ENCODE measurements around the gene TERT.
A peak's percentile ranks its signal among the peaks of the same experiment; 100 is the strongest.

Gene TERT

GRCh38 chr5:1320436-1321344 is 25.8 kb upstream of the TERT start:
- H3K27ac ChIP-seq, result no peak overlapping the region
- DNase-seq (ENCODE audit: low read depth, low spot score), result no peak

- DNase-seq (ENCODE audit: low read depth, low spot score), result no peak
- H3K27ac ChIP-seq, result no peak overlapping the region
Observed at GRCh38 chr5:1319436-1320256, 24.8 kb upstream of the TERT start.

GRCh38 chr5:1318659-1319251 is 23.9 kb upstream of the TERT start:
- no peak overlapping the region for H3K27ac ChIP-seq

GRCh38 chr5:1317921-1318565 is 23.2 kb upstream of the TERT start:
- no peak for DNase-seq (ENCODE audit: low read depth, low spot score)
- no peak overlapping the region for H3K27ac ChIP-seq

More at GRCh38 chr5:1318659-1319251, 23.9 kb upstream of the TERT start:
- DNase-seq (ENCODE audit: low read depth, low spot score), result no peak

- no peak for DNase-seq (ENCODE audit: low read depth, low spot score)
- H3K27ac ChIP-seq, result peak overlapping the region; percentile 54
Observed at GRCh38 chr5:1316588-1317340, 21.9 kb upstream of the TERT start.

- H3K27ac ChIP-seq, result peak overlapping the region; percentile 54
- DNase-seq (ENCODE audit: low read depth, low spot score), result peak; percentile 66
Observed at GRCh38 chr5:1315709-1316587, 21.1 kb upstream of the TERT start.

GRCh38 chr5:1315018-1315708 is 20.3 kb upstream of the TERT start:
- no peak for DNase-seq (ENCODE audit: low read depth, low spot score)

GRCh38 chr5:1314564-1314982 is 19.7 kb upstream of the TERT start:
- no peak overlapping the region for H3K27ac ChIP-seq

More at GRCh38 chr5:1315018-1315708, 20.3 kb upstream of the TERT start:
- H3K27ac ChIP-seq, result no peak overlapping the region

GRCh38 chr5:1312993-1313833 is 18.3 kb upstream of the TERT start:
- no peak overlapping the region for H3K27ac ChIP-seq
- DNase-seq (ENCODE audit: low read depth, low spot score), result no peak

More at GRCh38 chr5:1314564-1314982, 19.7 kb upstream of the TERT start:
- no peak for DNase-seq (ENCODE audit: low read depth, low spot score)

- no peak overlapping the region for H3K27ac ChIP-seq
- no peak for DNase-seq (ENCODE audit: low read depth, low spot score)
Observed at GRCh38 chr5:1312206-1312605, 17.3 kb upstream of the TERT start.

GRCh38 chr5:1311439-1312055 is 16.7 kb upstream of the TERT start:
- DNase-seq (ENCODE audit: low read depth, low spot score), result no peak
- H3K27ac ChIP-seq, result no peak overlapping the region

- no peak for DNase-seq (ENCODE audit: low read depth, low spot score)
- no peak overlapping the region for H3K27ac ChIP-seq
Observed at GRCh38 chr5:1310118-1310517, 15.2 kb upstream of the TERT start.

- no peak overlapping the region for H3K27ac ChIP-seq
- no peak for DNase-seq (ENCODE audit: low read depth, low spot score)
Observed at GRCh38 chr5:1304033-1304432, 9.2 kb upstream of the TERT start.

- no peak for DNase-seq (ENCODE audit: low read depth, low spot score)
- no peak overlapping the region for H3K27ac ChIP-seq
Observed at GRCh38 chr5:1302258-1302657, 7.4 kb upstream of the TERT start.

GRCh38 chr5:1300581-1301083 is 5.8 kb upstream of the TERT start:
- DNase-seq (ENCODE audit: low read depth, low spot score), result no peak
- H3K27ac ChIP-seq, result no peak overlapping the region

- H3K27ac ChIP-seq, result no peak overlapping the region
- DNase-seq (ENCODE audit: low read depth, low spot score), result no peak
Observed at GRCh38 chr5:1299961-1300360, 5.1 kb upstream of the TERT start.

- no peak overlapping the region for H3K27ac ChIP-seq
Observed at GRCh38 chr5:1299511-1299850, 4.6 kb upstream of the TERT start.

More at GRCh38 chr5:1299511-1299850, 4.6 kb upstream of the TERT start:
- DNase-seq (ENCODE audit: low read depth, low spot score), result no peak
